AG10803 (cell line): Measurements from ENCODE around the gene FAAP100.

Experiments
- DNase-seq: peaks from one replicate; pipeline ENCODE4 v3.0.0; 2010; ENCODE audit warnings: low read depth
- H3K4me3 ChIP-seq: 2 replicates; pipeline ENCODE4 v1.5.1; 2011; ENCODE audit warnings: mild to moderate bottlenecking, low read length, control low read depth
- CTCF ChIP-seq: conservative IDR thresholded peaks from 2 replicates; pipeline ENCODE4 v1.5.1; 2011; ENCODE audit warnings: mild to moderate bottlenecking, low read length, control low read depth, inconsistent platforms

The FAAP100 gene

GRCh38 chr17:81491761-81492160 is 60.4 kb downstream of the FAAP100 start:
- DNase-seq: no peak
- no peak overlapping the region for H3K4me3 ChIP-seq
- TF ChIP-seq CTCF: no peak

- DNase-seq: no peak
- TF ChIP-seq CTCF: no peak
- H3K4me3 ChIP-seq: no peak overlapping the region
Observed at GRCh38 chr17:81491181-81491581, 61.0 kb downstream of the FAAP100 start.

GRCh38 chr17:81489998-81490992 is 61.9 kb downstream of the FAAP100 start:
- TF ChIP-seq CTCF: no peak
- no peak for DNase-seq
- no peak overlapping the region for H3K4me3 ChIP-seq
